Activated naive CD8-positive, alpha-beta T cell (primary cell): ENCODE measurements around the gene RIC1.
"Not testable (repeated sequence)": the region's sequence is repeated elsewhere in the genome, so short reads cannot be mapped to it uniquely, and the experiment has no call there.

Experiments
- H3K27ac Mint-ChIP-seq: one replicate; pipeline ENCODE4 v1.8.0; 2021; ENCODE audit warnings: mixed read lengths
- H3K27me3 Mint-ChIP-seq: one replicate; pipeline ENCODE4 v1.8.0; 2021; ENCODE audit warnings: mixed read lengths
- H3K36me3 Mint-ChIP-seq: one replicate; pipeline ENCODE4 v1.8.0; 2021; ENCODE audit warnings: mixed read lengths
- H3K4me1 Mint-ChIP-seq: one replicate; pipeline ENCODE4 v1.8.0; 2021; ENCODE audit warnings: low read depth, mixed read lengths
- H3K4me3 Mint-ChIP-seq: one replicate; pipeline ENCODE4 v1.8.0; 2021; ENCODE audit warnings: mild to moderate bottlenecking, mixed read lengths
- H3K9me3 Mint-ChIP-seq: one replicate; pipeline ENCODE4 v1.8.0; 2021; ENCODE audit warnings: low read depth, mixed read lengths

RIC1 gene

GRCh38 chr9:5628530-5629311, at the start of gene RIC1:
Gene RIC1 (plus strand): TSS chr9:5629107. CDS start chr9:5629310, 203 bp downstream.
- Mint-ChIP-seq H3K4me3 (peak within 1 kb of the TSS; percentile 99), H3K27ac (peak within 1 kb of the TSS; percentile 97), H3K36me3 (peaks cover 2% of the 10 kb centered on the region), H3K27me3 (no peaks in the 10 kb centered on the region), H3K4me1 (peaks cover 69% of the 10 kb centered on the region), H3K9me3 (no peaks in the 10 kb centered on the region)

- H3K4me1 Mint-ChIP-seq: peaks cover 30% of the 10 kb centered on the region
- H3K9me3 Mint-ChIP-seq: peaks cover 4% of the 10 kb centered on the region
- peaks cover 5% of the 10 kb centered on the region for H3K36me3 Mint-ChIP-seq
- H3K27ac Mint-ChIP-seq: no peak overlapping the region
- H3K4me3 Mint-ChIP-seq: no peak overlapping the region
- H3K27me3 Mint-ChIP-seq: no peaks in the 10 kb centered on the region
Measured at GRCh38 chr9:5579881-5580280, 49.0 kb upstream of the RIC1 start.

GRCh38 chr9:5580650-5581049, 48.3 kb upstream of the RIC1 start:
- Mint-ChIP-seq H3K27ac (no peak overlapping the region), H3K4me3 (no peak overlapping the region), H3K9me3 (peaks cover 4% of the 10 kb centered on the region), H3K27me3 (no peaks in the 10 kb centered on the region), H3K36me3 (peaks cover 4% of the 10 kb centered on the region), H3K4me1 (peaks cover 34% of the 10 kb centered on the region)

GRCh38 chr9:5581706-5582105, 47.2 kb upstream of the RIC1 start:
- not testable (repeated sequence) for H3K27ac Mint-ChIP-seq

GRCh38 chr9:5582835-5583195, 46.1 kb upstream of the RIC1 start:
- Mint-ChIP-seq H3K4me1 (peaks cover 54% of the 10 kb centered on the region), H3K36me3 (no peaks in the 10 kb centered on the region), H3K27ac (peak overlapping the region; percentile 51), H3K9me3 (peaks cover 4% of the 10 kb centered on the region), H3K27me3 (no peaks in the 10 kb centered on the region), H3K4me3 (no peak overlapping the region)

More at GRCh38 chr9:5581706-5582105, 47.2 kb upstream of the RIC1 start:
- not testable (repeated sequence) for H3K27me3 Mint-ChIP-seq, H3K9me3 Mint-ChIP-seq, H3K4me3 Mint-ChIP-seq, H3K36me3 Mint-ChIP-seq
- H3K4me1 Mint-ChIP-seq: peaks cover 44% of the 10 kb centered on the region

- peaks cover 47% of the 10 kb centered on the region for H3K4me1 Mint-ChIP-seq
- H3K27ac Mint-ChIP-seq: peak overlapping the region; percentile 92
- H3K9me3 Mint-ChIP-seq: peaks cover 4% of the 10 kb centered on the region
- H3K36me3 Mint-ChIP-seq: no peaks in the 10 kb centered on the region
- H3K4me3 Mint-ChIP-seq: peak overlapping the region; percentile 38
- H3K27me3 Mint-ChIP-seq: no peaks in the 10 kb centered on the region
Measured at GRCh38 chr9:5586391-5586802, 42.5 kb upstream of the RIC1 start.

GRCh38 chr9:5587024-5587423, 41.9 kb upstream of the RIC1 start:
- Mint-ChIP-seq H3K9me3 (no peaks in the 10 kb centered on the region), H3K36me3 (no peaks in the 10 kb centered on the region), H3K27me3 (no peaks in the 10 kb centered on the region), H3K4me1 (peaks cover 44% of the 10 kb centered on the region), H3K4me3 (no peak overlapping the region), H3K27ac (peak overlapping the region; percentile 92)

GRCh38 chr9:5592231-5592630, 36.7 kb upstream of the RIC1 start:
- no peak overlapping the region for H3K27ac Mint-ChIP-seq
- no peaks in the 10 kb centered on the region for H3K27me3 Mint-ChIP-seq
- no peaks in the 10 kb centered on the region for H3K9me3 Mint-ChIP-seq
- no peak overlapping the region for H3K4me3 Mint-ChIP-seq
- no peaks in the 10 kb centered on the region for H3K36me3 Mint-ChIP-seq
- peaks cover 14% of the 10 kb centered on the region for H3K4me1 Mint-ChIP-seq

- peaks cover 9% of the 10 kb centered on the region for H3K4me1 Mint-ChIP-seq
Measured at GRCh38 chr9:5592904-5593303, 36.0 kb upstream of the RIC1 start.

GRCh38 chr9:5593904-5594303, 35.0 kb upstream of the RIC1 start:
- H3K27ac Mint-ChIP-seq: no peak overlapping the region
- no peaks in the 10 kb centered on the region for H3K9me3 Mint-ChIP-seq
- H3K27me3 Mint-ChIP-seq: no peaks in the 10 kb centered on the region
- peaks cover 8% of the 10 kb centered on the region for H3K4me1 Mint-ChIP-seq
- no peaks in the 10 kb centered on the region for H3K36me3 Mint-ChIP-seq
- no peak overlapping the region for H3K4me3 Mint-ChIP-seq

More at GRCh38 chr9:5592904-5593303, 36.0 kb upstream of the RIC1 start:
- no peaks in the 10 kb centered on the region for H3K9me3 Mint-ChIP-seq
- no peaks in the 10 kb centered on the region for H3K36me3 Mint-ChIP-seq
- no peak overlapping the region for H3K4me3 Mint-ChIP-seq
- peak overlapping the region; percentile 35 for H3K27ac Mint-ChIP-seq
- no peaks in the 10 kb centered on the region for H3K27me3 Mint-ChIP-seq

GRCh38 chr9:5596173-5596572, 32.7 kb upstream of the RIC1 start:
- Mint-ChIP-seq H3K9me3 (no peaks in the 10 kb centered on the region), H3K4me3 (no peak overlapping the region), H3K4me1 (peaks cover 6% of the 10 kb centered on the region), H3K27ac (no peak overlapping the region), H3K27me3 (no peaks in the 10 kb centered on the region), H3K36me3 (no peaks in the 10 kb centered on the region)

- Mint-ChIP-seq H3K9me3 (no peaks in the 10 kb centered on the region), H3K27ac (peak overlapping the region; percentile 42), H3K4me3 (peak overlapping the region; percentile 73), H3K4me1 (peaks cover 26% of the 10 kb centered on the region), H3K36me3 (peaks cover 3% of the 10 kb centered on the region), H3K27me3 (no peaks in the 10 kb centered on the region)
Measured at GRCh38 chr9:5608298-5609225, 20.3 kb upstream of the RIC1 start.

- H3K9me3 Mint-ChIP-seq: no peaks in the 10 kb centered on the region
- no peak overlapping the region for H3K27ac Mint-ChIP-seq
- H3K4me1 Mint-ChIP-seq: peaks cover 26% of the 10 kb centered on the region
- H3K4me3 Mint-ChIP-seq: peak overlapping the region; percentile 73
- no peaks in the 10 kb centered on the region for H3K27me3 Mint-ChIP-seq
- peaks cover 3% of the 10 kb centered on the region for H3K36me3 Mint-ChIP-seq
Measured at GRCh38 chr9:5609226-5609596, 19.7 kb upstream of the RIC1 start.

- Mint-ChIP-seq H3K9me3 (no peaks in the 10 kb centered on the region), H3K4me1 (peaks cover 30% of the 10 kb centered on the region), H3K4me3 (no peak overlapping the region), H3K27me3 (no peaks in the 10 kb centered on the region), H3K27ac (no peak overlapping the region), H3K36me3 (peaks cover 3% of the 10 kb centered on the region)
Measured at GRCh38 chr9:5610491-5610890, 18.4 kb upstream of the RIC1 start.
